CD4-positive, alpha-beta T cell (primary cell): ENCODE measurements around the gene FYN. TPM values are rescaled to one million over a fixed set of nuclear protein-coding genes. Genes with fewer than 3 reads are reported as not detected.

Experiments used
- ATAC-seq: fragments of 200-7000 bp; cut with Tn5 transposase; one replicate; pipeline ENCODE4 v1.10.0; 2022; ENCODE audit warnings: mild to moderate bottlenecking; ENCODE audit not compliant: poor library complexity
- CTCF ChIA-PET: fragments of 350-600 bp; sonication (Branson Sonifier 250); formaldehyde crosslinking; loops from one replicate; lab custom pipeline; 2021; ENCODE audit warnings: antibody characterized with exemption, inconsistent platforms; lab: Charles Lee
- POLR2A ChIA-PET: fragments of 350-600 bp; sonication (Branson Sonifier 250); formaldehyde crosslinking; loops from one replicate; lab custom pipeline; 2021; ENCODE audit warnings: antibody characterized with exemption, inconsistent platforms; lab: Charles Lee
- DNase-seq, 14 experiments: peaks; one replicate each; pipeline ENCODE4 v3.0.0-alpha.2; 2013 to 2020; ENCODE audit warnings: mixed read lengths in 2 of 14
- H3K27ac ChIP-seq, 2 donors: one replicate each; pipeline versions ENCODE4 v1.5.1 to v1.7.0; 2013; ENCODE audit warnings: low read length in 2 of 2, low read depth in 1 of 2, mild to moderate bottlenecking in 1 of 2
- H3K27me3 ChIP-seq, 2 experiments: 1 replicate in 1 of 2; 2 replicates in 1 of 2; pipeline versions ENCODE4 v1.6.1 to v1.7.0; 2013; ENCODE audit warnings: low read length in 2 of 2, control low read depth in 1 of 2, mild to moderate bottlenecking in 1 of 2, moderate library complexity in 1 of 2; ENCODE audit not compliant: insufficient read depth in 2 of 2, control insufficient read depth in 1 of 2
- H3K36me3 ChIP-seq: one replicate; pipeline ENCODE4 v1.6.1; 2013; ENCODE audit warnings: low read length, control low read depth; ENCODE audit not compliant: insufficient read depth
- H3K4me1 ChIP-seq: one replicate; pipeline ENCODE4 v1.6.1; 2013; ENCODE audit warnings: low read length, control low read depth; ENCODE audit not compliant: insufficient read depth
- H3K4me3 ChIP-seq: one replicate; pipeline ENCODE4 v1.5.1; 2013; ENCODE audit warnings: mild to moderate bottlenecking, low read length, moderate library complexity
- H3K9me3 ChIP-seq, 2 experiments: 1 replicate in 1 of 2; 2 replicates in 1 of 2; pipeline versions ENCODE4 v1.6.1 to v1.7.0; 2013; ENCODE audit warnings: low read length in 2 of 2, mild to moderate bottlenecking in 2 of 2, control low read depth in 1 of 2, moderate library complexity in 1 of 2; ENCODE audit not compliant: control insufficient read depth in 1 of 2, insufficient read depth in 1 of 2
- H3K27ac Mint-ChIP-seq: one replicate; pipeline ENCODE4 v1.8.0; 2020; ENCODE audit warnings: mixed read lengths
- H3K27me3 Mint-ChIP-seq: one replicate; pipeline ENCODE4 v1.8.0; 2021; ENCODE audit warnings: mixed read lengths
- H3K36me3 Mint-ChIP-seq: one replicate; pipeline ENCODE4 v1.8.0; 2021; ENCODE audit warnings: low read depth, mixed read lengths
- H3K4me1 Mint-ChIP-seq: one replicate; pipeline ENCODE4 v1.8.0; 2021; ENCODE audit warnings: low read depth, mixed read lengths
- H3K4me3 Mint-ChIP-seq: one replicate; pipeline ENCODE4 v1.8.0; 2020; ENCODE audit warnings: mild to moderate bottlenecking, mixed read lengths
- H3K9me3 Mint-ChIP-seq: one replicate; pipeline ENCODE4 v1.8.0; 2020; ENCODE audit warnings: mixed read lengths
- intact Hi-C, 2 experiments: fragments of 100-400 bp; cut with DNase I in 1 of 2; cut with micrococcal nuclease in 1 of 2; formaldehyde crosslinking; loops; one replicate each; pipeline versions ENCODE4 v1.15.1 to v1.9.0; 2023 to 2025; cut with DNase I, micrococcal nuclease
- total RNA-seq, 174 experiments: library from RNA in 2 of 174; stranded (reverse) in 2 of 174; gene quantifications; one replicate each; pipeline ENCODE4 v1.2.3 and lab custom pipeline; 2021 to 2026
- TF ChIP-seq, protein P1 (sequence below): fragments of 200-600 bp; IDR thresholded peaks from one replicate; pipeline ENCODE4 v1.8.0; 2022; ENCODE audit warnings: antibody characterized with exemption, mild to moderate bottlenecking

Gene FYN
- total RNA-seq, 2 experiments from 2014 or later: 419 TPM

- Mint-ChIP-seq H3K9me3 (no peaks in the 10 kb centered on the region), H3K4me3 (peak overlapping the region; percentile 65), H3K27ac (peak overlapping the region; percentile 99), H3K27me3 (no peaks in the 10 kb centered on the region), H3K36me3 (peaks cover 82% of the 10 kb centered on the region), H3K4me1 (peaks cover 98% of the 10 kb centered on the region)
- DNase-seq: peak; percentile 35 to 93 (median 52)
- POLR2A ChIA-PET: interaction anchor here (1.4 to 4.4 kb wide), 4 partner anchors 12 to 41 kb away, joined by 4 to 48 read pairs (median 5); no protein-coding TSS in a partner anchor
- Histone ChIP-seq H3K27ac (peak overlapping the region; percentile 77 to 93), H3K4me1 (peaks cover 69% of the 10 kb centered on the region), H3K27me3 (no peaks in the 10 kb centered on the region), H3K9me3 (no peaks in the 10 kb centered on the region), H3K4me3 (peak overlapping the region; percentile 14), H3K36me3 (peaks cover 26% of the 10 kb centered on the region)
- ATAC-seq: peak; percentile 78
- TF ChIP-seq, protein P1, sequence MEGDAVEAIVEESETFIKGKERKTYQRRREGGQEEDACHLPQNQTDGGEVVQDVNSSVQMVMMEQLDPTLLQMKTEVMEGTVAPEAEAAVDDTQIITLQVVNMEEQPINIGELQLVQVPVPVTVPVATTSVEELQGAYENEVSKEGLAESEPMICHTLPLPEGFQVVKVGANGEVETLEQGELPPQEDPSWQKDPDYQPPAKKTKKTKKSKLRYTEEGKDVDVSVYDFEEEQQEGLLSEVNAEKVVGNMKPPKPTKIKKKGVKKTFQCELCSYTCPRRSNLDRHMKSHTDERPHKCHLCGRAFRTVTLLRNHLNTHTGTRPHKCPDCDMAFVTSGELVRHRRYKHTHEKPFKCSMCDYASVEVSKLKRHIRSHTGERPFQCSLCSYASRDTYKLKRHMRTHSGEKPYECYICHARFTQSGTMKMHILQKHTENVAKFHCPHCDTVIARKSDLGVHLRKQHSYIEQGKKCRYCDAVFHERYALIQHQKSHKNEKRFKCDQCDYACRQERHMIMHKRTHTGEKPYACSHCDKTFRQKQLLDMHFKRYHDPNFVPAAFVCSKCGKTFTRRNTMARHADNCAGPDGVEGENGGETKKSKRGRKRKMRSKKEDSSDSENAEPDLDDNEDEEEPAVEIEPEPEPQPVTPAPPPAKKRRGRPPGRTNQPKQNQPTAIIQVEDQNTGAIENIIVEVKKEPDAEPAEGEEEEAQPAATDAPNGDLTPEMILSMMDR: no peak
- intact Hi-C loops: loop anchor here in 1 of 2 experiments (1.0 to 2.0 kb wide), 3 partner anchors 8 to 26 kb away; no protein-coding TSS in a partner anchor
- CTCF ChIA-PET: interaction anchor here (1.2 kb wide), 1 partner anchor 23 kb away, joined by 3 read pairs; no protein-coding TSS in a partner anchor
Observed at GRCh38 chr6:111750753-111751673, 122.2 kb downstream of the FYN start.

- peak overlapping the region; percentile 65 for H3K4me3 Mint-ChIP-seq
- peak in 1 of 14 experiments; percentile 52 for DNase-seq
- intact Hi-C loops: loop anchor here in 1 of 2 experiments (2.0 kb wide), 2 partner anchors 15 to 25 kb away; no protein-coding TSS in a partner anchor
- Histone ChIP-seq H3K9me3 (no peaks in the 10 kb centered on the region), H3K4me1 (peaks cover 77% of the 10 kb centered on the region), H3K27me3 (no peaks in the 10 kb centered on the region), H3K27ac (peak overlapping the region; percentile 77 to 93), H3K4me3 (no peak overlapping the region), H3K36me3 (peaks cover 29% of the 10 kb centered on the region)
- CTCF ChIA-PET: no interaction called here
- no peaks in the 10 kb centered on the region for H3K27me3 Mint-ChIP-seq
- peaks cover 98% of the 10 kb centered on the region for H3K4me1 Mint-ChIP-seq
- peaks cover 85% of the 10 kb centered on the region for H3K36me3 Mint-ChIP-seq
- no peaks in the 10 kb centered on the region for H3K9me3 Mint-ChIP-seq
- H3K27ac Mint-ChIP-seq: peak overlapping the region; percentile 99
- POLR2A ChIA-PET: interaction anchor here (1.3 to 3.8 kb wide), 2 partner anchors 10 to 14 kb away, joined by 3 to 22 read pairs; no protein-coding TSS in a partner anchor
- TF ChIP-seq, protein P1: no peak
- ATAC-seq: no peak
Observed at GRCh38 chr6:111750153-111750552, 123.1 kb downstream of the FYN start.

DNA sequence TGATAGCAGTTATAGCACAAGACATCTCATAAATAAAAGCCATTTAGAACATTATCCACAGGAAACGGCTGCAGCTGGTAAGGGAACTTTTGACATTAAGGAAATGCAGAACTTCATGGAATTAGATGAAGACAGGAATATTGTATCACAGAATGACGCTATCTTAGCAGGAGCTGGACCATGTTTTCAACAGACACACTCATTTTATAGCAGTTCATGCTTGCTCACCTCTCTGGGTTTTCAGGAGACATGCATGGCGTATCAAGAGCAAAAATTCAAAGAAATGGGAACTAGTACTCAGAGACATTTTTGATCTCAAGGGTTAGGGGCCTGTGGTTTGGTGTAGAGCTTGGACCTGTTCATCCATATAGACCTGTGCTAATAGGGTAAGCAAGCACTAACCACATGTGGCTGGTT lies 125.0 kb downstream of the FYN start:
- TF ChIP-seq, protein P1: no peak
- Histone ChIP-seq H3K36me3 (peaks cover 27% of the 10 kb centered on the region), H3K4me3 (no peak overlapping the region), H3K27ac (no peak overlapping the region), H3K9me3 (no peaks in the 10 kb centered on the region), H3K27me3 (no peaks in the 10 kb centered on the region), H3K4me1 (peaks cover 73% of the 10 kb centered on the region)
- ATAC-seq (no peak), DNase-seq (no peak)
- POLR2A ChIA-PET: interaction anchor here (0.7 to 3.8 kb wide), 13 partner anchors 11 to 245 kb away, joined by 3 to 22 read pairs (median 4); partner anchors contain the start of gene FYN
- intact Hi-C loops: loop anchor here (2.0 to 5.0 kb wide), 2 partner anchors 17 to 36 kb away; no protein-coding TSS in a partner anchor
- peak overlapping the region; percentile 99 for H3K27ac Mint-ChIP-seq
- peaks cover 85% of the 10 kb centered on the region for H3K36me3 Mint-ChIP-seq
- no peaks in the 10 kb centered on the region for H3K27me3 Mint-ChIP-seq
- H3K4me3 Mint-ChIP-seq: peak overlapping the region; percentile 65
- CTCF ChIA-PET: interaction anchor here (1.1 to 1.6 kb wide), 2 partner anchors 11 to 107 kb away, joined by 3 to 5 read pairs; no protein-coding TSS in a partner anchor
- no peaks in the 10 kb centered on the region for H3K9me3 Mint-ChIP-seq
- H3K4me1 Mint-ChIP-seq: peaks cover 99% of the 10 kb centered on the region
